HepG2 (cell line): ENCODE results near the gene ANKRD42. TPM values are rescaled to one million over a fixed set of nuclear protein-coding genes. Genes with fewer than 3 reads are reported as not detected.

Experiments
- ELF3 ChIP-seq: IDR thresholded peaks from 2 replicates; pipeline ENCODE4 v1.6.1; 2016; ENCODE audit warnings: missing genetic modification reagents, missing compliant biosample characterization
- ETV6 ChIP-seq: sonication (generic); formaldehyde crosslinking; conservative IDR thresholded peaks from 2 replicates; pipeline ENCODE4 v1.4.0; 2020; ENCODE audit warnings: missing genetic modification reagents
- FOXM1 ChIP-seq: sonication (generic); formaldehyde crosslinking; IDR thresholded peaks from 2 replicates; pipeline ENCODE4 v1.5.0; 2020; ENCODE audit warnings: missing genetic modification reagents
- HNF4G ChIP-seq, 2 experiments: sonication (generic) in 1 of 2; formaldehyde crosslinking in 1 of 2; IDR thresholded peaks; 2 replicates each; pipeline versions ENCODE4 v1.4.0 to v1.6.1; 2011 to 2020; ENCODE audit warnings: borderline replicate concordance in 2 of 2, low read depth in 2 of 2, mild to moderate bottlenecking in 2 of 2, low read length in 1 of 2, missing genetic modification reagents in 1 of 2, moderate library complexity in 1 of 2
- JARID2 ChIP-seq: sonication (generic); formaldehyde crosslinking; IDR thresholded peaks from 2 replicates; pipeline ENCODE4 v1.8.1; 2023; ENCODE audit warnings: missing genetic modification reagents, inconsistent platforms; ENCODE audit not compliant: insufficient replicate concordance
- KDM5B ChIP-seq: sonication (generic); formaldehyde crosslinking; IDR thresholded peaks from 2 replicates; pipeline ENCODE4 v1.4.0; 2020; ENCODE audit warnings: missing genetic modification reagents, mild to moderate bottlenecking, borderline replicate concordance
- MBNL3 ChIP-seq: fragments of 250-450 bp; sonication (Bioruptor Pico); conservative IDR thresholded peaks from 2 replicates; pipeline ENCODE4 v1.8.0; 2022; ENCODE audit warnings: mild to moderate bottlenecking, inconsistent platforms
- POLR2AphosphoS5 ChIP-seq: IDR thresholded peaks from 2 replicates; pipeline ENCODE4 v1.6.1; 2012; ENCODE audit warnings: low read depth, low read length
- RNF2 ChIP-seq: fragments of 450-650 bp; conservative IDR thresholded peaks from 2 replicates; pipeline ENCODE4 v1.6.1; 2016; ENCODE audit warnings: low read depth
- SRSF4 ChIP-seq: fragments of 200-400 bp; formaldehyde crosslinking; IDR thresholded peaks from one replicate; pipeline ENCODE4 v1.6.1; 2018; ENCODE audit warnings: mild to moderate bottlenecking, low read depth, low read length, moderate library complexity; ENCODE audit not compliant: poor library complexity, severe bottlenecking
- TAF1 ChIP-seq: sonication (generic); formaldehyde crosslinking; IDR thresholded peaks from 2 replicates; pipeline ENCODE4 v1.4.0; 2020; ENCODE audit warnings: missing genetic modification reagents
- WIZ ChIP-seq: sonication (generic); formaldehyde crosslinking; IDR thresholded peaks from 2 replicates; pipeline ENCODE4 v1.5.1; 2020; ENCODE audit warnings: mild to moderate bottlenecking, missing genetic modification reagents
- ZNF30 ChIP-seq: sonication (generic); formaldehyde crosslinking; IDR thresholded peaks from 2 replicates; pipeline ENCODE4 v1.5.0; 2020; ENCODE audit warnings: mild to moderate bottlenecking, missing genetic modification reagents
- ZNF446 ChIP-seq: sonication (generic); formaldehyde crosslinking; IDR thresholded peaks from 2 replicates; pipeline ENCODE4 v1.5.0; 2020; ENCODE audit warnings: mild to moderate bottlenecking, missing genetic modification reagents
- ZNF468 ChIP-seq: sonication (generic); formaldehyde crosslinking; IDR thresholded peaks from 2 replicates; pipeline ENCODE4 v1.8.0; 2022; ENCODE audit warnings: mild to moderate bottlenecking, moderate library complexity, missing genetic modification reagents
- ZNF775 ChIP-seq: sonication (generic); formaldehyde crosslinking; IDR thresholded peaks from 2 replicates; pipeline ENCODE4 v1.4.0; 2020; ENCODE audit warnings: missing genetic modification reagents, mild to moderate bottlenecking, moderate library complexity, borderline replicate concordance
- ZNF780A ChIP-seq: sonication (generic); formaldehyde crosslinking; IDR thresholded peaks from 2 replicates; pipeline ENCODE4 v1.8.0; 2022; ENCODE audit warnings: mild to moderate bottlenecking, missing genetic modification reagents, moderate library complexity
- ZNF839 ChIP-seq: sonication (generic); formaldehyde crosslinking; IDR thresholded peaks from 2 replicates; pipeline ENCODE4 v1.4.0; 2020; ENCODE audit warnings: missing genetic modification reagents, mild to moderate bottlenecking, borderline replicate concordance
- polyA plus RNA-seq, 8 experiments: library from polyadenylated mRNA; depleted of rRNA in 3 of 8; stranded (reverse) in 7 of 8; unstranded in 1 of 8; fragments of >200 nt; fragmentation: Illumina TruSeq in 4 of 8; extraction: Trizol in 4 of 8; gene quantifications; 2 replicates each; pipeline versions ENCODE4 v1.2.1 to v1.2.3, GENCODE V29; 2011 to 2016; ENCODE audit warnings: low read depth in 4 of 8, missing spikeins in 1 of 8, mixed read lengths in 1 of 8; ENCODE audit not compliant: insufficient read depth in 1 of 8
- total RNA-seq, 5 experiments: library from RNA; depleted of rRNA; stranded (reverse); fragments of >200 nt; fragmentation: Illumina TruSeq; extraction: Trizol; gene quantifications; 2 replicates each; pipeline ENCODE4 v1.2.3, GENCODE V29; 2016; ENCODE audit warnings: low read depth in 1 of 5
- TF ChIP-seq, protein P1 (sequence below): sonication (generic); formaldehyde crosslinking; IDR thresholded peaks from 2 replicates; pipeline ENCODE4 v1.4.0; 2020; ENCODE audit warnings: missing genetic modification reagents
- TF ChIP-seq, protein P2 (sequence below): fragments of 450-650 bp; IDR thresholded peaks from 2 replicates; pipeline ENCODE4 v1.6.1; 2017; ENCODE audit warnings: mild to moderate bottlenecking

The ANKRD42 gene
- total and polyA plus RNA-seq, 2 of the 13 experiments (the other 11 are each of a cell fraction or from before 2014, with no cell fraction given), result 2.2 to 3.7 TPM

DNA sequence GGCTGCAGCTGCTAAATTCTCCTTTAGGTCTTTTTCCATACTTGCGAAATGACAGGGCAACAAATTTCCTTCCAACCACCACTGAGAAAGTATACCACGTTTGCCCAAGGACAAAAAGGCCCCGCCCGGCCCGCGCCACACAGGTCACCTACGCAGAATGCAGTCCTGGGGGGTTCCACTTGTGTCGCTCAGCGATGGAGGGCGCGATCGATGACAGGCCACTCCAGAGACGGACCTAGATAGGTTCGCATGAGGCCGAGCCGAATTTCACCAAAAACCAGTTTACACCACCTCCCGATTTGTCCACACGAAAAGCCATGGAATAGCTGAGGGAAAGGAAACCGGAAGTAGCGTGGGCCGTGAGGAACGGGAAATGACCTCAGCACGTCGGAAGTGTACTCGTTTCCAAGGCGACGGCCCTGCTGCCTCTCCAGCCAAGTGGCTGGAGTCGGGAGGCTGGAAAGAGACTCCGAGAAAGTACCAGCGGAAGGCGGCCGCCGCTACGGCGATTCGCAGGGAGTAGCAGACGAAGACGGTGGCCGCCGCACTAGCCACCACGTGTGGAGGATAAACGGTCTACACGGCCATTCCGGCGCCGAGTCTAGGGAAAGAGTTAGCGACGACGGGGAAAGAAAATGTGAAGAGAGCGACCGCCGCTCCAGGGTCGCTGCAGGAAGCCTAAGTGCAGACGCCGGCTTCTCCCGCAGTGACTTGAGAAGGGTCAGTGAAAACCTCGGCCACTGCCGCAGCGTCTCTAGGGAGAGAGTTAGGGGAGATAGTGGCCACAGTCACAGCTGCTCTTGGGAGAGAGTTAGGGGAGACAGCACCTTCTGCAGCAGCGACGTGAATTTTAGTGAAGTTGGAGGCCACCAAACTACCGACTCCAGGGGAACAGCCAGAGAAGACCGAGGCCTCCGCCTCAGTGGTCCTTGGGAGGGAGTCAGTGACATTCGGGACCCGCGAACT is at the start of gene ANKRD42 (continued):
- TF ChIP-seq, protein P1, sequence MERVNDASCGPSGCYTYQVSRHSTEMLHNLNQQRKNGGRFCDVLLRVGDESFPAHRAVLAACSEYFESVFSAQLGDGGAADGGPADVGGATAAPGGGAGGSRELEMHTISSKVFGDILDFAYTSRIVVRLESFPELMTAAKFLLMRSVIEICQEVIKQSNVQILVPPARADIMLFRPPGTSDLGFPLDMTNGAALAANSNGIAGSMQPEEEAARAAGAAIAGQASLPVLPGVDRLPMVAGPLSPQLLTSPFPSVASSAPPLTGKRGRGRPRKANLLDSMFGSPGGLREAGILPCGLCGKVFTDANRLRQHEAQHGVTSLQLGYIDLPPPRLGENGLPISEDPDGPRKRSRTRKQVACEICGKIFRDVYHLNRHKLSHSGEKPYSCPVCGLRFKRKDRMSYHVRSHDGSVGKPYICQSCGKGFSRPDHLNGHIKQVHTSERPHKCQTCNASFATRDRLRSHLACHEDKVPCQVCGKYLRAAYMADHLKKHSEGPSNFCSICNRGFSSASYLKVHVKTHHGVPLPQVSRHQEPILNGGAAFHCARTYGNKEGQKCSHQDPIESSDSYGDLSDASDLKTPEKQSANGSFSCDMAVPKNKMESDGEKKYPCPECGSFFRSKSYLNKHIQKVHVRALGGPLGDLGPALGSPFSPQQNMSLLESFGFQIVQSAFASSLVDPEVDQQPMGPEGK (CRISPR knock-in tag), result peak; percentile 72
- 0 out of 2 replicates have a peak, but pooled peaks have one; percentile 38 for TF ChIP-seq ZNF775 (CRISPR knock-in tag)
- TF ChIP-seq ZNF839 (CRISPR knock-in tag), result no peak
- TF ChIP-seq TAF1, result peak; percentile 77; the same call in 1 of the 2 replicates
- no peak for TF ChIP-seq WIZ
- TF ChIP-seq KDM5B (CRISPR knock-in tag), result no peak; the same call in 1 of the 2 replicates
- TF ChIP-seq FOXM1 (CRISPR knock-in tag), result no peak
- no peak for TF ChIP-seq ZNF30 (CRISPR knock-in tag)
- peak; percentile 95 for TF ChIP-seq POLR2AphosphoS5
- no peak for TF ChIP-seq SRSF4
- no peak for TF ChIP-seq ZNF468
- TF ChIP-seq ZNF780A, result no peak
- no peak for TF ChIP-seq JARID2 (CRISPR knock-in tag)
- no peak for TF ChIP-seq ZNF446 (CRISPR knock-in tag)
- TF ChIP-seq ETV6 (CRISPR knock-in tag), result 0 out of 2 replicates have a peak, but pooled peaks have one; percentile 34
- TF ChIP-seq RNF2, result no peak
- no peak for TF ChIP-seq MBNL3 (CRISPR knock-in tag)
- TF ChIP-seq ELF3 (CRISPR knock-in tag), result peak; percentile 32; the same call in 1 of the 2 replicates
- no peak for TF ChIP-seq HNF4G (IDR thresholded peaks at IDR 0.05; ENCODE audit: borderline replicate concordance, low read depth, low read length)
- no peak for TF ChIP-seq HNF4G (CRISPR knock-in tag; IDR thresholded peaks at IDR 0.05; ENCODE audit: borderline replicate concordance, low read depth)
- TF ChIP-seq, protein P2, sequence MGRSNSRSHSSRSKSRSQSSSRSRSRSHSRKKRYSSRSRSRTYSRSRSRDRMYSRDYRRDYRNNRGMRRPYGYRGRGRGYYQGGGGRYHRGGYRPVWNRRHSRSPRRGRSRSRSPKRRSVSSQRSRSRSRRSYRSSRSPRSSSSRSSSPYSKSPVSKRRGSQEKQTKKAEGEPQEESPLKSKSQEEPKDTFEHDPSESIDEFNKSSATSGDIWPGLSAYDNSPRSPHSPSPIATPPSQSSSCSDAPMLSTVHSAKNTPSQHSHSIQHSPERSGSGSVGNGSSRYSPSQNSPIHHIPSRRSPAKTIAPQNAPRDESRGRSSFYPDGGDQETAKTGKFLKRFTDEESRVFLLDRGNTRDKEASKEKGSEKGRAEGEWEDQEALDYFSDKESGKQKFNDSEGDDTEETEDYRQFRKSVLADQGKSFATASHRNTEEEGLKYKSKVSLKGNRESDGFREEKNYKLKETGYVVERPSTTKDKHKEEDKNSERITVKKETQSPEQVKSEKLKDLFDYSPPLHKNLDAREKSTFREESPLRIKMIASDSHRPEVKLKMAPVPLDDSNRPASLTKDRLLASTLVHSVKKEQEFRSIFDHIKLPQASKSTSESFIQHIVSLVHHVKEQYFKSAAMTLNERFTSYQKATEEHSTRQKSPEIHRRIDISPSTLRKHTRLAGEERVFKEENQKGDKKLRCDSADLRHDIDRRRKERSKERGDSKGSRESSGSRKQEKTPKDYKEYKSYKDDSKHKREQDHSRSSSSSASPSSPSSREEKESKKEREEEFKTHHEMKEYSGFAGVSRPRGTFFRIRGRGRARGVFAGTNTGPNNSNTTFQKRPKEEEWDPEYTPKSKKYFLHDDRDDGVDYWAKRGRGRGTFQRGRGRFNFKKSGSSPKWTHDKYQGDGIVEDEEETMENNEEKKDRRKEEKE, result no peak
